ENCODE results near the gene ENDOG.
"Not testable (repeated sequence)": the region's sequence is repeated elsewhere in the genome, so short reads cannot be mapped to it uniquely, and the experiment has no call there.

The ENDOG gene

DNA sequence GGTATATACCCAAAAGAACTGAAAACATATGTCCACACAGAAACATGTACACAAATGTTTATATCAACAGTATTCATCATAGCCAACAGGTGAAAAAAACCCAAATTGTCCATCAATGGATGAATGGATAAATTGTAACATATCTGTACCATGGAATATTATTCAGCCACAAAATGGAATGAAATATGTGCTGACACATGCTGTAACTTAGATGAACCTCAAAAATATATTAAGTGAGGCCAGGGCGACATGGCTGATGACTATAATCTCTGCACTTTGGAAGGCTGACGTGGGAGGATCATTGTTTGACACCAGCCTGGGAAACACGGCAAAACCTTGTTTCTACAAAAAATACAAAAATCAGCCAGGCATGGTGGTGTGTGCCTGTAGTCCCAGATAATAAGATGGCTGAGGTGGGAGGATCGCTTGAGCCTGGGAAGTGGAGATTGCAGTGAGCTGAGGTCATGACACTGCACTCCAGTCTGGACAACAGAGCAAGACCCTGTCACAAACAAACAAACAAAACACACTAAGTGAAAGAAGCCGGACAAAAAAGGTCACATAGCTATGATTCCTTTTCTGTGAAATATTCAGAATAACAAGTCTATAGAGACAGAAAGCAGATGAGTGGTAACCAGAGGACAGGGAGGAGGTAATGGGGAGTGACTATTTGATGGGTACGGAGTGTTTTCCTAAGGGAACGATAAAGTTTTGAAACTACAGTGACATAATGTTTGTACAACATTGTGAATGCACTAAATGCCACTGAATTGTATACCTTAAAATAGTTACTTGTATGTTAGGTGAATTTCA, 52.0 kb downstream of the ENDOG start:
- DNase-seq = no peak

DNA sequence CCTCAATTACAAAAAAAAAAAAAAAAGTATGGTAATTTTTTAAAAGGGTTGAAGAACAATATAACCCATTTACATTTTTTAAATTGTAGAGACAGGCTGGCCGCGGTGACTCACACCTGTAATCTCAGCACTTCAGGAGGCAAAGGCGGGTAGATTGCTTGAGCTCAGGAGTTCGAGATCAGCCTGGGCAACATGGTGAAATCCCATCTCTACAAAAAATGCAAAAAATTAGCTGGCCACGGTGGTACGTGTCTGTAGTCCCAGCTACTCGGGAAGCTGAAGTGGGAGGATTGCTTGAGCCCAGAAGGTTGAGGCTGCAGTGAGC, 52.6 kb downstream of the ENDOG start:
- not testable (repeated sequence) for DNase-seq

Measured in activated CD4-positive, CD25-positive, alpha-beta regulatory T cell treated with anti-CD3 and anti-CD28 coated beads, Interleukin-2, amount 50 U/mL, for 72 hours (primary cell).